ENCODE data around the gene ARHGAP15. TPM values are rescaled to one million over a fixed set of nuclear protein-coding genes. Genes with fewer than 3 reads are reported as not detected.

Gene ARHGAP15
- total RNA-seq, 2 experiments from 2014 or later, result 71.3 to 72.8 TPM

- intact Hi-C loops (cut with micrococcal nuclease), result loop anchor here (5.0 kb wide), 2 partner anchors 49 to 61 kb away; no protein-coding TSS in a partner anchor
- peak overlapping the region; percentile 82 for H3K27ac Mint-ChIP-seq
- CTCF ChIA-PET, result interaction anchor here (0.8 to 10.6 kb wide), 36 partner anchors 9 to 160 kb away, joined by 3 to 169 read pairs (median 5); partner anchors contain the start of gene ARHGAP15
- no peak for ATAC-seq
- H3K9me3 Mint-ChIP-seq, result no peaks in the 10 kb centered on the region
- no peak overlapping the region for H3K4me3 Mint-ChIP-seq
- H3K4me1 Mint-ChIP-seq (ENCODE audit: low read depth), result peaks cover 78% of the 10 kb centered on the region
- TF ChIP-seq CTCF (IDR thresholded peaks at IDR 0.05), result no peak
- H3K27me3 Mint-ChIP-seq, result no peaks in the 10 kb centered on the region
- H3K36me3 Mint-ChIP-seq (ENCODE audit: low read depth), result peaks cover 30% of the 10 kb centered on the region
- DNase-seq, result no peak
- POLR2A ChIA-PET, result interaction anchor here (0.9 to 1.7 kb wide), 4 partner anchors 13 to 96 kb away, joined by 3 to 12 read pairs (median 4); no protein-coding TSS in a partner anchor
Measured at GRCh38 chr2:143160732-143161707, 31.8 kb downstream of the ARHGAP15 start.

DNA sequence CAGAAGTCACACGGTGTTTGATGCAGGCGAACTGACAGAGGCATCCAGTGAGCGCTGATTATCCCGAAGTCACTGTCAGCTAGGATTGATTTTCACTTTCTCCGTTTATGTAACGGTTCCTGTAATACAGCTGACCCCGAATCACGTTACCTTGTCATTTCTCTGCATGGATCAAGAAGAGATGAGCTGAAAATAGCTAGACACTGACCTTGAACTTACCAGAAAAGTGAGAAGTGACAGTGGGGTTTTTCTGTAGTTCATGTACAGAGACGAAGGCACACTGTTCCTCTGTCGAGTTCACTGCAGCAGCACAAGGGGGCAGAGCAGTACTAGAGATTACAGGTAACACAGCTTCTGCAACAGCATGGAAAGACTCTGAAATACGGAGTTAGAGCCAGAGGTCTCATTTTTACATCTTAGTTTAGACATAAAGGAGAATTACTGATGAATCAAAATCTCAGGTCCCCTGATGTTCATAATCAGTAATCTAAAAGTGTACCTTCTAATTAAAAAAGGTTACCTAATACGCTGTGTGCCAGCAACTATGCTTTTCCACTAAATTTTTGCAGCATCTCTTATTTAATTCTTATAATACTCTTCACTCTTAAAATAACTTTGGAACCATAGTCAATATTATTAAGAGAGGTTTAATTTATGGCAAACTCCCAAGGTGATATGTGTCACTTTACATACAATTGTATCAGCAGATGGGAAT is 33.1 kb downstream of the ARHGAP15 start:
- H3K9me3 Mint-ChIP-seq, result no peaks in the 10 kb centered on the region
- H3K4me1 Mint-ChIP-seq (ENCODE audit: low read depth), result peaks cover 79% of the 10 kb centered on the region
- H3K27ac Mint-ChIP-seq, result peak overlapping the region; percentile 31
- CTCF ChIA-PET, result interaction anchor here (0.6 to 10.6 kb wide), 41 partner anchors 9 to 369 kb away, joined by 3 to 169 read pairs (median 5); partner anchors contain the start of gene ARHGAP15
- POLR2A ChIA-PET, result interaction anchor here (0.6 to 1.7 kb wide), 4 partner anchors 31 to 100 kb away, joined by 3 to 12 read pairs (median 3); no protein-coding TSS in a partner anchor
- H3K36me3 Mint-ChIP-seq (ENCODE audit: low read depth), result peaks cover 29% of the 10 kb centered on the region
- H3K4me3 Mint-ChIP-seq, result no peak overlapping the region
- DNase-seq (peak; percentile 70), ATAC-seq (peak; percentile 95)
- intact Hi-C loops (cut with micrococcal nuclease), result loop anchor here (1.0 to 5.0 kb wide), 3 partner anchors 50 to 97 kb away; no protein-coding TSS in a partner anchor
- peak; percentile 82 for TF ChIP-seq CTCF (IDR thresholded peaks at IDR 0.05)
- H3K27me3 Mint-ChIP-seq, result no peaks in the 10 kb centered on the region

GRCh38 chr2:143162997-143163396 is 33.8 kb downstream of the ARHGAP15 start:
- Mint-ChIP-seq H3K9me3 (no peaks in the 10 kb centered on the region), H3K4me1 (ENCODE audit: low read depth) (peaks cover 79% of the 10 kb centered on the region), H3K27me3 (no peaks in the 10 kb centered on the region), H3K36me3 (ENCODE audit: low read depth) (peaks cover 26% of the 10 kb centered on the region), H3K27ac (peak overlapping the region; percentile 1), H3K4me3 (no peak overlapping the region)
- no peak for ATAC-seq
- ChIA-PET POLR2A (no interaction called here), CTCF (interaction anchor here (0.6 to 10.6 kb wide), 18 partner anchors 8 to 121 kb away, joined by 3 to 169 read pairs (median 9); partner anchors contain the start of gene ARHGAP15)
- DNase-seq, result no peak
- no peak for TF ChIP-seq CTCF (IDR thresholded peaks at IDR 0.05)
- intact Hi-C loops (cut with micrococcal nuclease), result loop anchor here (1.0 to 5.0 kb wide), 3 partner anchors 51 to 96 kb away; no protein-coding TSS in a partner anchor

GRCh38 chr2:143163499-143163898 is 34.3 kb downstream of the ARHGAP15 start:
- ATAC-seq, result no peak
- ChIA-PET CTCF (interaction anchor here (0.8 to 10.6 kb wide), 10 partner anchors 7 to 101 kb away, joined by 3 to 169 read pairs (median 13); no protein-coding TSS in a partner anchor), POLR2A (no interaction called here)
- Mint-ChIP-seq H3K4me3 (no peak overlapping the region), H3K4me1 (ENCODE audit: low read depth) (peaks cover 75% of the 10 kb centered on the region), H3K27ac (no peak overlapping the region), H3K27me3 (no peaks in the 10 kb centered on the region), H3K36me3 (ENCODE audit: low read depth) (peaks cover 25% of the 10 kb centered on the region), H3K9me3 (no peaks in the 10 kb centered on the region)
- no peak for TF ChIP-seq CTCF (IDR thresholded peaks at IDR 0.05)
- no peak for DNase-seq
- intact Hi-C loops (cut with micrococcal nuclease), result loop anchor here (5.0 kb wide), 2 partner anchors 51 to 59 kb away; no protein-coding TSS in a partner anchor
